ENCODE results near the gene PMPCA.
"Not testable (repeated sequence)": the region's sequence is repeated elsewhere in the genome, so short reads cannot be mapped to it uniquely, and the experiment has no call there.

The PMPCA gene

DNA sequence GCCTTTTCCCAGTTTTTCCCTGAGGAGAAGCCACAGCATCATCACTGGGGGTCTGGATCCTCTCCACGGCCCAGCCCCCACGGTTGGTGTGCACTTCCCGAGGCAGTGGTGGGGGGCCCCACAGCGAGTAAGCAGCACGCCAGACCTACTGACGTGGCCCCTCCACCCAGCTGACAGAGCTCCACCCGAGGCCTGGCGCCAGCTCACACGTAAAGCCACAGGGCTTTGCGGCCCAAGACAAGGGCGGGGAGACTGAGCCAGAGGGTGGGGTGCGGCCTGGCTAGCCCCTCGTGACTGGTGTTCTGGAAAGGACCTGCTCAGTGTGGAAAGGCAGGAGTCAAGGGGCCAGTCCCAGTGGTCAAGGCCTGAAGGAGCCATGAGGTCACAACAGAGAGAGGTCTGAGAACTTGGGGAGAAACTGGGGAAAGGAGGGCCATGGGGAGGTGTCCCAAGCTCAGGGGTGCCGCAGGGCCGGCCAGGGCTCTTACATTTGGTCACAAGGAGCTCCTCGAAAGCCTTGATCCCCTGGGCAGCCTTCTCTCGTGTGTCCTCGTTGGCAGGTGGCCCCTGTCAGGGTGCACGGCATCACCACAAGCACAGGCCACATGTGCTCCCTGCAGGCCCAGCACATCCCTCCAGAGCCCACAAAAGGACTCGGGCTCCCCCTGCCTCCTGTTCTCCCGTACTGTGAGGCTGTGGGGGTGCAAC, 16.0 kb upstream of the PMPCA start:
- DNase-seq: no peak

DNA sequence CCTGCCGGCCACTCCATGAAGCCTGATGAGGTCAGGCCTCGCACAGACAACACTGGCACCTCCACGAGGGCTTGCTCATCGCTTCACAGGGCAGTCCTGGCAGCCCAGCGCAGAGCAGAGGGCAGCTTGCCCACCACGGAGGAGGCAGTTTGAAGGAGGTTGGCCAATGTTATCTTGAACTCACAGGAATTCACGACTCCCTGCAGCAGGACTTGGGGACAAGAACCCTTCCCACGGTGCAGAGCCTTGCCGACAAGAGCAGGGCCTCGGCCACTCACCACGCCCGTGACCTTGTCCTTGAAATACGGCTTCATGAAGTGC, 15.5 kb upstream of the PMPCA start:
- DNase-seq: no peak

DNA sequence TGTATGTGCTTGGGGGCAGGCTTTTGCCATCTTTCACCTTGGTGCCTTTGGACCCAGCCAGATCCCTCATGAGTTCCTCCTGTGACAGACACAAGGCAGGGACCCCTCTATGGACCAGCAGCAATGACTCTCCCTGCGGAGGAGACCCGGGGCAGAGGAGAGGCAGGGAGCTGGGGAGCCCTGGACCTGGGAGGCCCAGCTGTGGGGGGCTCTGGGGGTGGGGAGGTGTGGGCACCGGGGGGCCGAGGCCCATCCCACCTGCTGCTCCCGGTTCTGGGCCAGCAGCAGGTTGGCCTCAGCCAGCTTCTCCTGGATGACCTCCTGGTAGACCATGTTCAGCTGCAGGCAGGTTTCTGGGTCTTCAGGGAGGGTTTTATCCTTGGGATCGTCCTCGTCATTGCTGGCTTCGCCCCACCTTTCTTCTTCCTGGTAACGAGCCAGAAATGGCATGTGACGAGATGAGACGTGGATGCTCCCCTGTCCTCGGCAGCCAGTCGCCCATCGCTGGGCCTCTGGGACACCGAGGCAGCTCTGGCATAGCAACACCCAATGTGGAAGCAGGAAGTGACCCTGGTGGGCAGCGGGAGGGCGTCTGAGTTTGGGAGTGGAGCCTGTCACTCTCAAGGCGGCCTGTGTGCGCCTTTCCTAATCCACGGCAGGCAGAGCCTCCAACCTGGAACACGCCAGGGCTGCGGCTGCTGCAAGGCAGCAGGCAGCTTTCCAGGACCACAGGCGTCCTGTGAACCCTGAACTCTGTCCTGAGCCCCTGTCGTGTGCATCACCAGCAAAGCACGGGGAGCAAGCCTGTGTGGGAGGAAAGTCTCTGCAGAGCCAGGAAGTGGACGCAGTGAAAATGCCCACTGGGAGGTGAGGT, 14.9 kb upstream of the PMPCA start:
- no peak for DNase-seq

- no peak for DNase-seq
Observed at GRCh38 chr9:136396219-136396515, 14.3 kb upstream of the PMPCA start.

DNA sequence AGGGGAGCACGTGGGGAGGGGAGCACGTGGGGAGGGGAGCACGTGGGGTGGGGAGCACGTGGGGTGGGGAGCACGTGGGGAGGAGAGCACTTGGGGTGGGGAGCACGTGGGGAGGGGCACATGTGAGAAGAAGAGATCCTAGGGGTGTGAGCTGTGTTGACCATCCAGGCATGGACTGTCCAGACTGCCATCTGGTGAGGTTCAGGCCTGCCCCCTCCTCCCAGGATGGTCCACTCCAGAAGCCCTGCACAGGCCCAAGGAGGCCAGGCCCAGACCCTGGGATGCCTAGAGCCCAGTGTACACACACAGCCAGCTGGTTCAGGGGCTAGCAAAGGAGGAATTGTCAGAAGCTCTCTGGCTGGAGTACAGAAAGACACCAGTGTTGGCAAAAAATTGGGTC, 12.8 kb upstream of the PMPCA start:
- no peak for DNase-seq

DNA sequence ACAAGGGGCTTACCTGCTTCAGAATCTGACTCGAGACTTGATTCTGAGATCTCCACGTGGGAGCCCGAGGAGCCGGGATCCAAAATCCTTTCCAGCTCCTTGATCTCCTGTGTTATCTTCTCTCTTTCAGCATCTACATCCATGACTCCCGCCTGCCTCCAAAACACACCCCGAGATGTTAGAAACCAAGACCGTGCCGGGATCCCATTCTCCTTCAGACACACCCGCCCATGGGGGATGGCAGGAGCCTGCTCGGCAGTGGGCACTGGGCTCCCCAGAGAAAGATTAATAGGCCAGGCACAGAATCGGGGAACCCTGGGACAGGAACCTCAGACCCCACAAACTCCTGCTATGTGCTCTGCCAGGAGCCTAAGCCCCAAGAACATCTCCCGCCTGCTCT, 12.2 kb upstream of the PMPCA start:
- DNase-seq: no peak

GRCh38 chr9:136399176-136400037, 11.1 kb upstream of the PMPCA start:
- DNase-seq: no peak

DNA sequence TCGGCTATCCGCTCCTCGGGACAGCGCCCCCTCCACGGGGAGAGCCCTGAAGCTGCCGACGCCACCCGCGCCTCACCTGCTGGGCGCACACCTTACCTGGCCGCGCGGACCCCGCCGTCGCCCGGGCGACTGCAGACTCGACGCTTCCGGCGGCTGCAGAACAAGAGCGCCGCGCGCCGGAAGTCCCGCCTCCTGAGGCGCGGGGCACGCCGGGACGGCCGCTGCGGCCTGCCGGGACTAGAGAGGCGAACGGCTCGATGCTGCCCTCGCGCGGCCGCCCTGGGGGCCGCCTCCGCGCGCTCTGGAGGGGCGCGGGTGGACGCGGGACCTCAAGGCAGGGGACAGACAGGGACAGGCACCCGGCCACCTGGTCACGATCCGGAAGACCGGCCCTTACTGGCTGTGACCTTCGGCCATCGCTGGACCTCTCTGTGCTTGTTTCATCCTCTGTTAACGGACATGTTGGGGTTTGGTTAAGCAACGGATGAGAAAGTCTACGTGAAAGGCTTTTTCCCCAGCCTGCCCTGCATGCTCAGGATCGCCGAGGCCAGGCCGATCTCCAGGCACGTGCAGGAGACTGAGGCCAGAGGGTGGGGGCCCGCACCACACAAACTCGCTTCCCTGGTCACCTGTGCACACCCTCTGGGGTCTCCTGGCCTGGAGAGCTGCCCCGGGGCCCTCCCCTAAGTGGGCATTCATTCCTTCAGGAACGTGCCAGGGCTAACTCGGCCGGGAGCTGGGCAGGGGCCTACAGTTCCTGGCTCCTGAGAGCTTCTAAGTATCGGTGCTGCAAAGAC, 10.2 kb upstream of the PMPCA start, which contains the start of gene SNAPC4:
TSS of gene SNAPC4 (minus strand) at position 133 of the 797 bp plus-strand sequence. CDS start 1,742 bp downstream, outside the sequence.
- peak; percentile 83 for DNase-seq

- no peak for DNase-seq
Observed at GRCh38 chr9:136401173-136401922, 9.1 kb upstream of the PMPCA start.

GRCh38 chr9:136402067-136402466, 8.4 kb upstream of the PMPCA start:
- DNase-seq: no peak

DNA sequence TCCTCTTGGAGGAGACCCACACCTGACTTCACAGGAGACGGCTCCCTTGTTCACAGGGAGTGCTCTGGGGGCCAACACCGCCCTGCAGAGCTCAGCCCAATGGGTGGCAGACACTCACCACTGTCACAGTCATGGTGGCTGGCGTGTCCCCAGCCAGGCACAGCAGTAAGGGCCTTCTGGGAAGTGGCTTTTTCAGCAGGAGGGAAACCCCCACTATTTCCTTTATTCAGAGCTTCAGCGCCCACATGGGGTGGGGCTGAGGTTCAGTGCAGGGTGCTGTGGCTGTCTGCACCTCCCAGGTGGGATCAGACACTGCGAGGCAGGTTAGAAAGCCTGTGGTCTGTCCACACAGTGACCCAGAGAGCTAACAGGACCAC, 6.9 kb upstream of the PMPCA start:
- no peak for DNase-seq

DNA sequence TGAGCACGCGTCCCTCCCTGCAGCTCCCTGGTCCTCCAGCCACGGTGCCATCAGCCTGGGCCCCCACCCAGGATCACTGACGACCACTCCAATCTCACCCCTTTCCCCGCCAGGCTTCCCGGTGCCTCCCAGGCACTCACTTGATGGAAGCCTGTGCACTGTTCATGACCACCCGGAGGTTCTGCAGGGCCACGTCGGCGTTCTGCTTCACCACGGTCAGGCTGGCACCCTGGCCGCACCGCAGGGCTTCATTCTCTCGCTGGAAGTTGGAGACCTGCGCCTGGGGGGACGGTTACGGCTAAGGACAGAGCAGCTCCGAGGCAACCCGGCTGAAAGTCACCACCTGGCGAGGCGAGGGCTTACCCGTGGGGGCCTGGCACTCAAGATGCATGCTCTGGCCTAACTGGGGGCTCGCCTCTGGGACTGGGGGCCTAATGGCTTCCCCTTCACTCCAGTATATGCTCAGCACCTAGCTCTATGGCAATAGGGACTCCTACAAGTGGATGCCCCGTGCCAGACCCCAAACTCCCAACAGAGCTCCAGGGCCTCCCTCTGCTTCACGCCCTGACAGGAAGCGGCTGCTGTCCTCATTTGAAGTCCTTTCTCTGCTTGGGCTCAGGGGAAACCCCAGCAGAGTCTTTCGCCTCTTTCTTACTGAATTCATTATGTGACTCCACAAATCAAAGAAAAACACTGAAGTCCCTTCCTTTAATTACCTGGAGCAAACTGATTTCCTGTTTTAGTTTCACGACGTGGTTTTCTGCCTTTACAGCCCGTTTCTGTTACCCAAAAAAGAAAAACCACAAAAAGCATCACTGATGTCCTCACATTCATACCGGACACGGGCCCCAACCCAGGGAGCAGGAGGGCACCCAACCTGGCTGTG, 6.3 kb upstream of the PMPCA start:
- DNase-seq: no peak

GRCh38 chr9:136404801-136405136, 5.7 kb upstream of the PMPCA start:
- no peak for DNase-seq

DNA sequence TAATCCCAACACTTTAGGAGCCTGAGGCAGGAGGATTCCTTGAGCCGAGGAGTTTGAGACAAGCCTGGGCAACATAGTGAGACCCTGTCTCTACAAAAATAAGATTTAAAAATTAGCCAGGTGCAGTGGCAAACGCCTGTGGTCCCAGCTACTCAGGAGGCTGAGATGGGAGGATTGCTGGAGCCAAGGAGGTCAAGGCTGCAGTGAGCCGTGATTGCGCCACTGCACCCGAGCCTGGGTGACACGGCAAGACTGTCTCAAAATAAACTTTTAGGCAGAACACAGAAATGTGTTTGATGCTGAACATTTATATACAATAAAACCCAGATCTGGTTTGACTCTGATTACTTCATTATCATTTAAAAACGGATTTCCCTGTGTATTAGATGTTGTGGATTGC, 5.0 kb upstream of the PMPCA start:
- DNase-seq: no peak

- DNase-seq: not testable (repeated sequence)
Observed at GRCh38 chr9:136405904-136406303, 4.6 kb upstream of the PMPCA start.

DNA sequence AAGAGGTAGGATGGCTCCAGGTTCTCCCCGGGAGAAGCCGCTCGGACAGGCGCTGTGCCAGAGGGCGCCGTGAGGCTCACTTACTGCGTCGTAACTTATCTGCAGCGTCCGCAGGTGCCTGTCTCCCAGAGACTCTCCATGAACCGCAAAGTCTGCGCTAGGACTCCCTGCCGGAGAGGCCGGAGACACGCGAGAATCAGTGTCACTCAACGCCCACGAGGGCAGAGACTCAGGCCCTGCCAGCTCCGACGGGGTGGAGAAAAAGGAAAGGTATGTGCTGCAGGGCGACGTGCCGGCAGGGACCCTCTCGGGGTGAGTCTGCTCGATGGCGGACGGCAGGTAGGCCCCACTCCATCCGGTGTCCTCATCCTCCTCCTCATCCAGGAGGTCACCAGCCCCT, 3.4 kb upstream of the PMPCA start:
- DNase-seq: not testable (repeated sequence)

- DNase-seq: no peak
Observed at GRCh38 chr9:136407911-136408310, 2.5 kb upstream of the PMPCA start.

DNA sequence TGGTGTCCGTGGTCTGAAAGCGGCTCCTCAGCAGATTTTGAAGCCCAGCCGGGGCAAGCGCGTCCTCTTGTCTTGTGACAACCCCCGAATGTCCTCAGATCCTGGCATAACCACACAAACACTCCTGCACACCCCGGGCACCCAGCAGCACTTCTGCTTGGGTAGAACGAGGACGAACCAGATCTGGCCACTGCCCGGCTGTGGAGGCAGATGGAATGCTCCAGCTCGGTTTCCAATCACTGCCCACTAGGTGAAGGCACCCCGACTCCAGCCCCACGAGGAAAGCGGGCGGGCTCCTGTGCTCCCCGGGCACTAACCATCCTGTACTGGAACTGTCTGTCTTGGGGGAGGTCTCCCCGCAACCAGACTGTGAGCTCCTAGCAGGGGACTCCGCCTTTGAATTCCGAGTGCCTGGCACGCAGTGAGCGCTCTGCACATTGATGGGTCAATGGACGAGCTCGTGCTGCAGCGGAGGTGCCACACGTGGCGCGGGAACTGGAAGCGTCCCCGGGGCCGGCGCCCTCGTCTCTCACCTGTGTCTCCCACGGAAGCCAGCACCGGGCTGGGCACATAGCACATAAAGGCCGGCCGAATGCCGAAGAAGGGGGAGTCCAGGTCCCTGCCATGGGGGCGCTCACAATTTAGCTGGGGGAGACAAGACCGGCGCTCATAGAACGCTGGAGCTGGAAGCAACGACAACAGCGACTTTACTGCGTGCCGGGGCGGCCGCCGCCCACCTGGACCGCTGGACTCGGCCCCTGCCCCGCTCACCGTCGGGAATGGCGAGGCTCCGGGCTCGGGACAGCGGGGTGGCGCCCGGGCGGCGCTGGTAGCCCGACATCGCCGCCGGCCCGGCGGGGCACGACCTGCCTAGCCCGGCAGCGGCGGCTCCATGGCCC, 652 bp upstream of the PMPCA start:
- peak; percentile 32 for DNase-seq

GRCh38 chr9:136411378-136411777, 920 bp downstream of the PMPCA start:
- no peak for DNase-seq

GRCh38 chr9:136412962-136413361, 2.5 kb downstream of the PMPCA start:
- DNase-seq: no peak

Data from fibroblast of skin of abdomen (primary cell).